Hypothalamus (tissue), 51 donors: ENCODE measurements around the gene PRKAR1B.

Experiments used
- DNase-seq, 51 donors: peaks; one replicate each; lab custom pipeline; 2025; lab: John Stamatoyannopoulos, UW

The PRKAR1B gene

GRCh38 chr7:582081-582835 is 144.8 kb downstream of the PRKAR1B start:
- no peak for DNase-seq

GRCh38 chr7:578386-578785 is 148.7 kb downstream of the PRKAR1B start:
- no peak for DNase-seq

- no peak for DNase-seq
These were observed 149.2 kb downstream of the PRKAR1B start for GRCh38 chr7:577741-578370.

- DNase-seq, result no peak
These were observed 149.8 kb downstream of the PRKAR1B start for GRCh38 chr7:577278-577665.

- DNase-seq, result no peak
These were observed 150.4 kb downstream of the PRKAR1B start for GRCh38 chr7:576524-577277.

- DNase-seq, result no peak
These were observed 151.4 kb downstream of the PRKAR1B start for GRCh38 chr7:575425-576366.

- peak in 7 of 51 donors; percentile 7 to 37 (median 18) for DNase-seq
These were observed 152.3 kb downstream of the PRKAR1B start for GRCh38 chr7:574661-575395.

GRCh38 chr7:573933-574381 is 153.1 kb downstream of the PRKAR1B start:
- peak in 5 of 51 donors; percentile 8 to 72 (median 24) for DNase-seq

- no peak for DNase-seq
These were observed 153.7 kb downstream of the PRKAR1B start for GRCh38 chr7:573269-573932.

GRCh38 chr7:572416-573268 is 154.4 kb downstream of the PRKAR1B start:
- DNase-seq, result no peak

GRCh38 chr7:571718-572415 is 155.2 kb downstream of the PRKAR1B start:
- no peak for DNase-seq

- no peak for DNase-seq
These were observed 155.9 kb downstream of the PRKAR1B start for GRCh38 chr7:571096-571717.

GRCh38 chr7:570801-571070 is 156.3 kb downstream of the PRKAR1B start:
- DNase-seq, result no peak

- DNase-seq, result no peak
These were observed 156.9 kb downstream of the PRKAR1B start for GRCh38 chr7:569996-570800.

- no peak for DNase-seq
These were observed 157.8 kb downstream of the PRKAR1B start for GRCh38 chr7:569071-569855.
